Ammon's horn (tissue), 1 donor: ENCODE measurements around the gene PTPRN2.

ENCODE experiments used
- DNase-seq: peaks from one replicate; pipeline ENCODE4 v3.0.0-alpha.2; 2016; ENCODE audit warnings: low spot score

The PTPRN2 gene

DNA sequence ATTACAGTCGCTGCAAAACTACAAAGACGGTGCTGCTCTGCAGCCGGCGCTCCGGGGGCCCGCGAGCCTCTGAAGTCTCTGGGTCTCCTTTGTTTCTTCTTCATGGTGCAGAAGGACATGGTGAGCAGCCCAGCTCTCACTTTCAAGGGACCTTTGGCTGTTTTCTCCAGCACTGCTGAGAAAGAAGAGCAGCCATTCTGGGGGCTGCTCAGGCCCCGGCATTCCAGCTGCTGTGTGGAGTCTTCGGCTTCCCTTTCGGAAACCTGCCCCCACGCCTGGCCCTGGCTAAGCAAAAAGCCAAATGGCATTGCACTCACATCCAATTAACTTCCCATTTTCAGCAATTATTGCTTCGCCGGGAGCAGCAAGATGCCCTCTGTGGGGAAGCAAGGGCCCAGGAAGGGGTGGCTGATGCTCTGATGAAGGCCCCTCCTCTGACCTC, 555.7 kb downstream of the PTPRN2 start:
- no peak for DNase-seq

DNA sequence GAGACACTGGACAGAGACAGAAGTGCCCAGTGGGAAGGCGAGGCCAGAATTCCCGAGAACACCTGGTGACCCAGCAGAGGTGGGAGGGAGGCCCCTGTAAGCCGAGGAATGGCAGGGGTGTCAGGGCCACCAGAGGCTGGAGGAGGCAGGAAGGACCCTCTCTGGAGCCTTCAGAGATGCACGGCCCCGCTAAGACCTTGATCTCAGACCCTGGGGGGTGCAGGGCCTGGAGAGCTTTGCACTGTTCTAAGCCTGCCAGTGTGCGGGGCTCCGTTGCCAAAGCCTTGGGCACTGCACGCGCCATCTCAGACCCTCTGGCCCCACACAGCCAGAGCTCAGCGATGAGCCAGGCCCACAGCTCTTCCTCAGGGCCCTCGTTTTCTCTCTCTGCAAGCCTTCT, 557.1 kb downstream of the PTPRN2 start:
- no peak for DNase-seq

DNA sequence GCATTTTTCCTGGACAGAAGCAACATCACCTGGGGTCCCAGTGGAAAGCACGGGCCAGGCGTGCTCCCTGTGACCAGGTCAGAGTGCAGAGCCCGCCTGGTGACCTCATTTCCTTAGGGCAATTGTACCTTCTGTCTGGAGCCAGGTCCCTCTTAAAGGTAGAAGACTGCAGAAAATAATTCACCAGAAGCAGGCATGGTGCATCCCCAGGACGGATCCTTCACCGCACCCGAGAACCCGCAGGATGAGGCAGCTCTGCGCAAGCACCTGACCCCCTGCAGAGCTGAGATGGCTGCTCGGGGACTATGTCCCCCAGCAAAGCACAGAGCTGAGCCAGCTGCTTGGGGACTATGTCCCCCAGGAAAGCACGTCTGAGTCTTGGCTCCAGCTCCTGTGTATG, 557.6 kb downstream of the PTPRN2 start:
- DNase-seq = no peak

DNA sequence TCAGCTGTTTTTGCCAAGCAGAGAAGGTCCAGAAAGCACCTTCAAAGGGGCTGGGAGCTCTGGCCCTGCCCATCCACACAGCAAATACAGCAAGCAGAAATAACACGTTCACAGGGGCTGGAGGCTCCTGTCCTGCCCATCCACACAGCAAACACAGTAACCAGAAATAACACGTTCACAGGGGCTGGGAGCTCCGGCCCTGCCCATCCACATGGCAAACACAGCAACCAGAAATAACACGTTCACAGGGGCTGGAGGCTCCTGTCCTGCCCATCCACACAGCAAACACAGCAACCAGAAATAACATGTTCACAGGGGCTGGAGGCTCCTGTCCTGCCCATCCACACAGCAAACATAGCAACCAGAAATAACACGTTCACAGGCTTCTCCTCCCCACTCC, 558.1 kb downstream of the PTPRN2 start:
- no peak for DNase-seq

DNA sequence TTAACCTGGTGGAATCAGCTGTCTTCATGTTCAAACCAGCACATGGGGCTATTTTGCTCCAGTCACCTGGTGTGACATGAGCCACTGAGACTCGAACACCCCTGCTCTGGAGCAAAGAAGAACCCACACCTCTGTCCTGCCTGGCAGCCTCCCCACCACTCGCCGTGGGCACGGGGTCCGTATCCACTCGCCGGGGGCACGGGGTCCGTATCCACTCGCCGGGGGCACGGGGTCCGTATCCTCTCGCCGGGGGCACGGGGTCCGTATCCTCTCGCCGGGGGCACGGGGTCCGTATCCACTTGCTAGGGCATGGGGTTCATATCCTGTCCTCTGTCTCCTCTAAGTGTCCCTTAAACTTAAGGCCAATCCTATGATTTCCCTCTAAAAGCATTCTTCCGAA, 558.7 kb downstream of the PTPRN2 start:
- no peak for DNase-seq

DNA sequence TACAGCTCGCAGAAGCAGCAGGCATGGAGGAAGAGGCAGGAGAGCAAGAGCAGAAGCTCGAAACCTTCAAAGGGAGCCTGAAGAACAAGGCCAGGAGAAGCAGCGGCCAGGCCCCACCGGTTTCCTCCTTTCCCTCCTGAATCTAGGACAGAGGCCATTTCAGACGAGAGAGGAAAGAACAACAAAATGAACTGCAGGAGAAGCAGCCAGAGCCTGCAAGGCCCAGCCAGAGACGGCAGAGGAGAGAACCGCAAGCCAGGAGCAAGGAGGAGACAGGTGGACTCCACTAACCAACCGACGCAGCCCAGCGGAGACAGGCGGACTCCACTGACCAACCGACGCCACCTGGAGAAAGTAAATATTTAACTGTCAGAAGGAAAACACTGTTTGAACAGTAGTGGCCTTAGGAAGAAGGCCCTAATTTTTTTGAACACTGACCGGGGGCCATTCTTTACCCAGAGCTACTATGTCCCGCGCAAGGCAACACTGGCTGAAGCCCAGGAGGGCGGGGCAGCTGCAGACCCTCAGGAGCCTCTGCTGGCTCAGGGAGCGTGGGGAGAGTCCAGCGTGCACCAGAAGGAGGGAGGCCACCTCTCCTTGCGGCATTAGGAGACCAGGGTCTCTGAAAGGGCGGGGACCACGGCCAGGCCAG, 559.2 kb downstream of the PTPRN2 start:
- no peak for DNase-seq

DNA sequence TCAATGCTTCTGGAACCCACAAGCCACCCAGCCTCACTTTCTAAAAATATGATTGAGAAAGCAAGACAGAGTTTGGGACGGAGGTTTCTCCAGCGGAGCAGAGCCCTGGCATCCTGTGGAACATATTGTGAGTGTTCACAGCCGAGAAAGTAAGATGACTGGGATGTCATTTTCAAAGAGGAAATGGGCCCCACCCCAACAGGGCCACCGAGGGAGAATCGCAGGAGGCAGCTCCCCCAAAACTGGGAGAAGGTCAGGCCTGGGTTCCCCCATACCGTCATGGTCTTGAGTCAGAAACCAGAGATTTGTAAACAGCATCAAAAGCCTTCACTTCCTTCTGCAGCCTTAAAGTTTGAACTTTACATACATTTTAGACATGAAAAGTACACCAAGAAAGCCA, 560.0 kb downstream of the PTPRN2 start:
- no peak for DNase-seq

DNA sequence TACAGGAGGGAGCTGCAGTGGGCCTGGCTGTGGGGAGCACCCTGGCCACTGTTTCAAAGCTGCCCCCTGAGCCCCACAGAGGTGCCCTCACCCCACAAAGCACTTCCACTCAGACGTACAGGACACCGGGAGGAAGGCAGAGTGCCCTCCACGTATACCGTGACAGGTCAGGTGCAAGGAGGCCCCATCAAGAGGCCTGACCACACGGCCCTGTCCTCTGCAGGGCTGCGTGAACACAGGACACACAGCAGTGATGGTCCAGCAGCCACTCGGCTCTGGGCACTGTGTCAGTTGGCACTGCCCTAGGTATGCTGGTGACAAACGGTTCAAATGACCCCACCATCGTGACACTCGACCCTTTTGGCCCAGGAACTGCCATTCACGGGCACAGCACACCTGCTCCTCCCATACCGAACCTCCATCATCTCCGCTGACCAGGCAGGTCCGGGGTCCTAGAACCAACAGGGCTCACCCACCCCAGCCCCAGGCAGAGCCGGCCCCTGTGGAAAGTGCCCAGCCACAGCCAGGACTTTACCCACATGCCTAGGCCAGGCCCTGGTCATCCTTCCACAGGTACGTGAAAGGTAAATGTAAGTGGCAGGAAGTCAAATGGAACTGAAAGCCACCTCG, 560.9 kb downstream of the PTPRN2 start:
- no peak for DNase-seq

DNA sequence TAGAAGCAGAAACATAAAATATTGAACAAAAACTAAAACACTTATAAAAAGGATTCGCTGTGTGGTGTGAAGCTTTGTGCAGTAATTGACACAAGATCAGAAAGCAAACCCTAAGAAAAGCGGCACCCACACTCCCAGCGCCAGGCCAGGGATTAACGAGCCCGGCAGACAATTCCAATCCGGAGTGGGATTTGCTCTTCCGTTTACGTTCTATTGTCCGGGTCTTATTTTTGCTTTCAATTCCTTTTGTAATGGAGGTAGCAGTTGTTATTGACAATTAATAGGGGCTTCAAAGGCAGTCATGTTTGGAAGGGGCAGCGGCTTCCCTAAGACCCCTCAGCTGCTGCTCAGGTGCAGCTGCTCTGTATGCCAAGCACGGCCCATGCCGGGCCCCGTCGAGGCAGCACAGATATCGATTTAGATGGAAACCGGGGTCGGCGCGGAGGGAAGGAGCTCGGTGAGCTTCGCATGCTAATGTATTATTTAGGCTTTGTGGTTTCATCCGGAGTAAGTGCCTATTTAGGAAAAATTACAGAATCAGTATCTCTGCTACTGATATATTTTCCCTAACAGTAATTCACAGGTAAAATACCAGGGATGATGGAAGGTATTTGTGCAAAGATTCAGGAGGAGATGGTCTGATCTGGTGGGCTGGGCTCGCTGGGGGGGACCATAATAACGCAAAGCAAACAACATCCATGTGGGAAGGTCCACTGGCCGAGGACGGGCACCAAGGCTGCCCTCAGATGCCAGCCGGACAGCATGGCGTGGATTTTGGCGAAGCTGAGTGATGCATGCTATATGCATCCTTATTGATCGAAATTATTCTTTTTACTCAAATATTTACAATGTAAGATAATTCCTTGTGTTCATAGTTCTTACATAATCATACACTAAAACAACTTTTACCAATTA, 561.7 kb downstream of the PTPRN2 start:
- DNase-seq = no peak

DNA sequence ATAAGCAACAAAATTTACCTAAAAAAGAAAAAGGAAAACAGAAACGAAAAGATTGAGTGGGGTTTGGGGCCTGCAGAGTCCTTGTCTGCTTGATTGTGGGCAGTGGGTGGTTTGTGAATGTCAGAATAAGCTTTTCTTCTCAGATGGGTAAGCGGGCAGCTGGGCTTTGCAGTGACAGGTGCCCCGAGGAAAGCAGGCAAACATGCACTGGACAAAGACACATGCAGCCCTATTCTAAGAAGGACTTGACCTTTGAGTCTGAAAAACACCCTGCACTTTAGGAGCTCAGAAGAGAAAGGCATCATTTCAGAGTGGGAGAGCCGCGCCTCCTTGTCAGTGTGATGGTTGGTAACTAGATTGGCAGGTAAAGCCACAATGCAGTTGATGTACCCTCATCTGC, 562.7 kb downstream of the PTPRN2 start:
- no peak for DNase-seq

DNA sequence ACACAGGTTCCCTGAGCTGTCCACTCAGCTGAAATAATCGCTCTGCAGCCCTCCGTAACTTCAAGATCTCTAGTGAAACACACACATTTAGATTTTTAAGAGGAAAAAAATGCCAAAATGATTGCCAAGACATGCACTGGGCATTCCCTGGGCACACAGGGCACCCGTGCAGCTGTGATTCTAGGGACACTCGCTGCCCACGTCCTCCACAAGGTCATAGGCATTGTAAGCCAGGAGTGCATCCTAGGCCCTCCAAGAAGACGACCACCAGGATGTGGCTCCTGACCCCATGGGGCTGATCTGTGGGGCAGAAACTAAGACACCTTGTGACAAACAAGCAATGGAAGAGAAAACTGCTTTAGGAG, 563.3 kb downstream of the PTPRN2 start:
- DNase-seq = no peak

DNA sequence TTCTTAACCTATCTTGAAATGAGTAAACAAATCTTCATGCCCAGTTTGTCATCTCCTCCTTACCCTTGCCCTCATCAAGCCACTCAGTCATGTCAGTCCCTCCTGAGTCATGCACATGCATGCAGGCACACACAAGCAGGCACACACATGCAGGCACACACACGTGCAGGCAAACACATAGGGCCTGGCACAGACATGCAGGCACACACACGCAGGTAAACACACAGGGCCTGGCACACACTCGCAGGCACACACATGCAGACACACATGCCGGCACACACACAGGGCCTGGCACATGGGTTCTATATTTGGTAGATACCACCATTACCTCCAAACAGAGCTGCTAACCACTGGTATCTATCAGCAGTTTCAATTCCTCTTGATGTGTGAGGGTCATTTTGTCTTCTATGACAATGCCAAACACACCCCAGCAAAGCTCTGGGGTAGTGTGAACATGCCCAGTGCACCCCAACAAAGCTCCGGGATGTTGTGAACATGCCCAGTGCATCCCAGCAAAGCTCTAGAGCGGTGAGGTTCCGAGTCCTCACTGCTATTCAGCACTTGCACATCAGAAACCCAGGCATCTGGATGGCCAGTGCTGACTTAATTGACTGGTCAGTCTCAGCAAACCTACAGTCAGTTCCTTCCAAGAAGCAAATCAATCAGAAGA, 563.8 kb downstream of the PTPRN2 start:
- DNase-seq = no peak

DNA sequence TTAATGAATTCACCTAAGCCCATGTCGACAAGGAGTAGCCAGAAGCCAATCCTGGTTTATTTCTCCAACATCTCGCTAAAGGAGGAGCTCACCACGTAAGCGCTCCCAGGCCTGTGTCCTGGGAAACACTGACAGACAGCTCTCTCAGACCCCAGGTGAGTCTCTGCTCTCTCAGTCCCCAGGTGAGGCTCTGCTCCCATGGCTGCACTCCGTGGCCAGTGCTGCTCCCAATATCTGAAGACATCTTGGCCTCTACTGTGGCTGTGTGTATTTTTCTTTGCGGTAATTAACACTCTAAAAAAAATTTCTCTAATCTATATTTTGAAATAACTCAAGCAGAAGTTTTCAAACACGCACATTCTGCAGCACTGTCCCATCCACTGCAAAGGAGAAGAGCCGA, 564.5 kb downstream of the PTPRN2 start:
- DNase-seq = no peak

DNA sequence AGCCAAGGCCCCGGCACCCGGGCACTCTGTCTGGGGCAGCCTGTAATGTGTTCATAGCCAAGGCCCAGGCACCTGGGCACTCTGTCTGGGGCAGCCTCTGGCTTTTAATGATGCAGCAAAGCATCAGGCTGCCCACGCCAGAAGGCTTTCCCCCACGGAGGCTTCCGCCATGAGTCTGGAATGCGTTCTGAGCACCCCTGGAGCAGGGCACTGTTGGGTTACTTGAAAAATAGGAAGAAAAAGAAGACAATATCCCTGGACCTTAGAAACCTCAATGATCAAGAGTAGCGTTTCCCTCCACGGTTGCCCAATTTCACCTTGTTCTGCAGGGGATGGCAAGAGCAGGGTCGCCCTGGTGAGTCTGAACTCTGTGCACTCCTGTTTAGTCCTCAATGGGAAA, 565.0 kb downstream of the PTPRN2 start:
- no peak for DNase-seq

DNA sequence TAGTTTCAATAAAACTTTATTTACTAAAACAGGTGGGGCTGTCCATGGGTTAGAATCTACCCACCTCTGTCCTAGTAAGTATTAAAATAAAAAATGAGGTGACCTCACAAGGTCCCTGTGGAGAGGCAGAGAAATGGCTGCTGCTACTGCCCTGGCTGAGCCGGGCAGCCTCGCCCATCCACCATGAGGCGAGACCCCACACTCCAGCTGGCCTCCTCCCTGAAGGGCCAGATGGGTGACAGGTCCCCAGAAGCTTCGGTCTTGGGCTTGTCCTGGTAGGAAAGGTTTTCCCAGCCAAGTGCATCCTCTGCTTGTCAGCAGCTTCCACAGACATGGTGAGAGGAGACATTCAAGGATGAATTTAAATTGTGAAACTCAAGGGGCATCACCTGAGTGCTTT, 565.8 kb downstream of the PTPRN2 start:
- DNase-seq = no peak

DNA sequence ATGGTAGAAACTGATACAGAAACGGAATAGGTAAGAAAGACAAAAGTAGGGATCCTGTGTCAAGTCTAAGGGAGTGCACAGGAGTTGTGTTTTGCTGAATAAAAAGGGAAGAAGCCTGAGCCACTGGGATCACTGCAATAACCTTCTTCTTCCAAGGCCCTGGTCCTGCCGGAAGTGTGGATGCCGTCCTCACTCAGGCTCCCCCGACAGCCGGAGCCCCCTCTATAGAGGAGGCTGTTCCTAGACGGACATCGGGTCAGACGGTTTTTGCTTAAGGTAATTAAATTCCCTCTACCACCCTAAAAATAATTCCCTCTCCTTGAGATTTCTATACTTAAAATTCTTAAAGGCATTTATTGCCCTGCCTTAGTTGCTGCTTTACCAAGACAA, 566.9 kb downstream of the PTPRN2 start:
- no peak for DNase-seq

DNA sequence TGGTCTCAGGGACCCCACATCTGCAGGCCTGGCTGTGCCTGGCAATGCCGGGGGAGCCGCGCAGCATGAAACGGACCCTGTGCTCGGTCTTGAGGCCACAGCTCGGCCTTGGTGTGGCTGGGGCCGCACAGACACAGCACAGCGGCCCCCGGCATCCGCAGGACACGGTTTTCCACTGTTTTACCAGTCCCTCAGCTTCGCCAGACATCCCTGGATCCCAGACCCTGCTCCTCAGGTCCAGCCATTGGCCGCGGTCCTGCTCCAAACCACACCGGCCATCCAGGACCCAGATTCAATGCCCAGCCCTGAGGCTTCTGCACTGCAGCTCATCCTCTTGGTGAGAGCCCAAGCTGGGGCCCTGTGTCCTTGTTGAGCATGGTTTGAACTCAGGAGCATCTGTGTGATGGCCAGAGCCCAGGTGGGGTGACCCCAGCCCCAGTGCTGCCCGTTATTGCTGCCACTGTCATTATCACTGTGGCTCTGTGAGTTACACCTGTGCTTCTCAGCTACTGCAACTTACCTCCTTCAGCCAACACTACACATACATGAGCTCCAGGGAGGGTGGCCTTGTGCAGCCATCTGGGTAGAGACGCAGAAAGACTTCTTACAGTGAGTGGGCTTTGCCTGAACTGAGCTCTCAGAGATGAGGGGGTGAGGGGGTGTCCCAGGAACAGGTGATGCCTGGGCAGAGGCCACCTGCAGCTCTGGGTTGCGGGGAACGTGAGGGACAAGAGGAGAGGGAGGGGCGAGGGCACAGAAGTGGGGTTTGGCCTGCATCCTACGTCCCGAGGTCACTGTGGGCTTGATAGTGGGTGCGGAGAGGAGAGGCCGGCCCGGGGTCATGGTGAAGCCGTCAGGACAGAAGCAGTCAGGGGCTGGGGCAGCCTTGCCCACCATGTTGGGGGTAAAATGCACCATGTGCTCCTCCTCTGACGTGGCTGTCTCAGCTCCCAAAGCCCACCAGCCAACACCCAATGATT, 567.6 kb downstream of the PTPRN2 start:
- DNase-seq = no peak

DNA sequence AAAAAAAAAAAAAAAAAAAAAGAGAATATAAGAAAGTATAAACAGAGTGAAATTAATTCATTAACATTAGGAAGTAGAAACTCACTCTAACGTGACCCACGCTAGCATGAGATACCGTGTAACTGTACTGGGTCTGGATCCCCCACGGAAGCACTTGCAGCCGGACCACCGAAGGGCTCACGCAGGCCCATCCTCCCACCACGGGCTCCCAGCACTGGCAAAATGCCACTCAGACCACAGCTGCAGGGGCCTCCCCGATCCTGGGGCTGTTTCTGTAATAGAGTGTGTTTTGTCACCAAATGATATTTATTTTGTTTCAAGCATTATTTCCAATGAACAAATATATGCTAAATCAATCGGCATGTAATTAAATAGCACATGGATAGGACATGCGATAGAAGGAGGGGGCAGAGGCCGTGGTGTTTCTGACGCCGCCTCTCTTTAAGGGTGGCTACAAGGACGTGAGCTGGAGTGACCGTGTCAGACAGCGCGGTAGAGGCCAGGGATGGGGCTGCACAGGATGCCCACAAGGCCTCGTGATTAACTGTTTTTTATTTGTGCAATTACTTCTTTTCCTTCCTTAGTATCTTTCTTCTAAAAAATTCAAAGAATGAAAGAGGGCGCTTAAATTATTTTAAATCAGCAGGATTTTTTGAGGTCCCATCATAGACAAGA, 568.5 kb downstream of the PTPRN2 start:
- DNase-seq = no peak

DNA sequence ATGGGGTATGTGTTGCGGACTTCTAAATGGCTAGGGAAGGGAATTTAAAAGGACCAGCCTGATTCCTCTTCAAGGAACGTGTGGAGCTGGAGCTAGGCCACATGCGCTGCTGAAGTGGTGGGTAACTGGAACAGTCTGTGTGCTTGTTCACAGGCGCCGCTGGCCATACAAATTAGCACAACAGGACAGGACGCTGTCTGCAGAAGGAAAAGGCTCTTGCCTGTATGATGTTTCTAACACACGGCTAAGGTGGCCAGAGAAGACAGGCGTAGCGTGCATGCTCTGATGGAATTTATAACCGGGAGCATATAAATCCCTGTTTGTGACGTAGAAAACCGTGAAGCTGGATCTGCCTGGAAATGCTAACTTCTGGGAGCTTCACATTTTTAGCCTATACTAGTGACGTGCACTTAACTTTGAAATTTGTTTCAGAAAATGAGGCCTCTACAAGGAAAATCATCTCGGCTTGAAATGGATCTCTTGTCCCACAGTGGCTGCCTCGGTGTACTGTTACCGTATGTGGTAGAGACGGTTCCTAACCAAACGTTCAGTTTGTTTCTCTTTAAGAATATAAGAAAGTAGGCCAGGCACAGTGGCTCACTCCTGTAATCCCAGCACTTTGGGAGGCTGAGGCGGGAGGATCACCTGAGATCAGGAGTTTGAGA, 569.4 kb downstream of the PTPRN2 start:
- DNase-seq = peak; percentile 45
